HG03196 (cell line): ENCODE measurements around the gene CRACDL.

Experiments used
- ATAC-seq: cut with Tn5 transposase; IDR thresholded peaks from one replicate; pipeline ENCODE4 v1.9.1; 2021; ENCODE audit not compliant: unreplicated experiment

The CRACDL gene

DNA sequence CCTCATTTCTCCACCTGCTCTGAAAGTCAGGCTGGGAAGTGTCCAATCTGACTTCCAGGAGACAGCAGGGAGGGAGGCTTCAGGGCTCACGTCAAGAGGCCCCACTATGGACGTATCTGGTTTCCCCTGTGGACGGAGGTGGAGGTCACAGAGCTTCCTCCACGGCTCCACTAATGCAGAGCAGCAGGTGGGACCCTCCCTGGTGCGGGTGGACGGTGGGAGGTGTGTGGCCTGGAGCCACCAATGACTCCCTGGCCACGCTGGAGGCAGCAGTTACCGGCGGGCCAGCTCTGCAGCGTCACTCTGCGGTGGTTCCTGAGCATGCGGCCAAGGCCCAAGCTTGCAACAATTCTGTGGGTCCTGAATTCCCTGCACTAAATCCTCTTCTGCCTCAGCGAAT lies 9.0 kb downstream of the CRACDL start:
- ATAC-seq = no peak

DNA sequence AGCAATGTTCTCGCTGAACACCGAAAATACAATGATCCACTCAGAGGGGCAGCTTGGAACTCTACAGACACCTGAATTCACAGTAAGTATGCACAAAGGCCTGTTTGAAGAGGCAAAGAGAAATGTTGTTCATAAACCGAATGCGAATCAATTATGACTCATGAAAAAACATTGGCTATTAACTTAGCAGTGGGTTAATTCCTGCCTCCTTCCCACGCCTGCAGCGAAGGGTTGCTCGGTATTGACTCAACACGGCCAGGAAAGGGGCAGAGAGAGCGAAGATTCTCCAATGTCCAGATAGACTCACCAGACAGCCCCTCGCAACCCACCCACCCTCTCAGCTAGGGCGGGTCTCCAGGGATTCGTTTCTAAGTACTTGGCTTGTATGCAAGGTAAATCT lies 9.4 kb downstream of the CRACDL start:
- ATAC-seq = no peak

DNA sequence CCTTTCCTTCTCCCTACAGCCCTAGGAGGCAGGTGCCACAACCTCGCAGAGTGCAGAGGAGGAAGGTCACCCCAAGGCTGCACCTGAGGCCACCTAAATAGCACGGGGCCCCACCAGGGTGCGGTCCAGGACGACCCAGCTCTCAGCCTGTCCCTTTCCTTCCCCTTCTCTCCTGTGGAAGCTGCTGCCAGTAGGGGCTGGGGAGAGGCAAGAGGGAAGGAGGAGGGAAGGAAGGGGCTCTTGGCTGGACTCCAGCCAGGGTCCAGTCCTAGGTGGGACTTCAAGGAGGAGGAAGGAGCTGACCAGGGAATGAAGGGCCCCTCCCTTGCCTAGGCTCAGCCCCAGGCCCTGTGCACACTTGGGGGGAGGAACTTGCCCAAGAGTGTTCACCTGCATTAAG lies 11.1 kb downstream of the CRACDL start:
- ATAC-seq = no peak

DNA sequence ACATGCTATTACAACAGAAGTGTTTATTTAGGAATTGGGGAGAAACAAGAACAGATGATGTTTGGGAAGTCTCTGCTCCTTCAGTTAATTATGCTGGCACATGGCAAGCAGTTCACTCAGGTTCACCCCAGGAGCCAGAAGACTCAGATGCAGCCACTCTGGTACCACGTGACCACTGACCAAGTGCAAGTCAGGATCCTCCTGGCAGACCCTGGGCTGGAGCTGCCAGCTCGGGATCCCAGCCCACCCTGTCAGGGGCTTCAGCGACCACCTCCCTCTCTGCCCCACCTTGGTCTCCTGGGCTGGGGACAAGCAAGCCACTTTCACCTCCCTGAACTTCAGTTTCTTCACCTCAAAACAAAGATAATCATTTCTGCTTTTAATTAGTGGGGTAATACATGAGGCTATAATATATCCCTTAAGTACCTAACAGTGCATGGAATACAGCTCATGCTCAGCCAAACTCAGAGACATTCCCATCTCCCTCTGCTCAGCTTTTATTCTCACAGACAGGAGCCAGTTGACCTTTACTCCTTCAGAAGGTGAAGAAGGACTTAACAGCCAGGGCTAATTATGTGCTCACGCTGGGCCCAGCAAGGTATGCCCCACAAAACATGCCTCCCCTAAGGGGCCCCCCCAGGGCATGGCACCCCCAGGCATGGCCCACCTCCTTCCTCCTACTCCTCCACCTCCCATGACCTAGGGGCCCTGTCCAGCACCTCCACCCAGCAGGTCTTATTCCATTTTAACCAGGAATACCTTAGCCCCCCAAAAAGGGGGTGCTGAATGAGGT lies 11.8 kb downstream of the CRACDL start:
- no peak for ATAC-seq

DNA sequence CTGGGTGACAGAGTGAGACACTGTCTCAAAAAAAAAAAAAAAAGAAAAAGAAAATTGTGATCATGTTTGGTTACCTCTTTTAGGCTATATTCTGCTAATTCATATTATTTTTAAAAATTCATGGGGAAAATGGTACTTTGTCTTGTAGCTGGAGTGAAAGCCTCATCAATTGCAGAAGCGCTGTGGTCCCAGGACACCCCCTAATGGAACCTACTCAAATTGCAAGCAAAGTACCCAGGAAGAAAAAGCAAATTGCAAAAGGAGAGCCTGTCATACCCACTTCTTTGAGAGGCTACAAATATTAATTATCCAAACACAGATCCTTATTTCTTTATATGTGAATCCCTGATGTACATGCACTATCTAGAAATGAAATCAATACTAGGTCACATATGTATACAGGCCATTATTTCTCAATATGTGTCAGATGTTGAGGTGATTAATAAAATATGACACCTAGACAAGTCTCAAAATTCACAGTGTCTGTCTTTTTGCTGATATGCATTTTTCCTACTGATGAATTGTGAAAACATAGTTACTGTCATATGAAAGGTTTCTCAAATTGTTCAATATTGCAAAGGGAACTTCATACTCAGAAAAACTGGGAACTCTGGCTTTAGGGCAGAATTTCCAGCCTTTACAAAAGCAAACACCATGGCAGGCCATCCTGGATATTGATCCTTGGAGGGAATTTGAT lies 12.6 kb downstream of the CRACDL start:
- no peak for ATAC-seq

DNA sequence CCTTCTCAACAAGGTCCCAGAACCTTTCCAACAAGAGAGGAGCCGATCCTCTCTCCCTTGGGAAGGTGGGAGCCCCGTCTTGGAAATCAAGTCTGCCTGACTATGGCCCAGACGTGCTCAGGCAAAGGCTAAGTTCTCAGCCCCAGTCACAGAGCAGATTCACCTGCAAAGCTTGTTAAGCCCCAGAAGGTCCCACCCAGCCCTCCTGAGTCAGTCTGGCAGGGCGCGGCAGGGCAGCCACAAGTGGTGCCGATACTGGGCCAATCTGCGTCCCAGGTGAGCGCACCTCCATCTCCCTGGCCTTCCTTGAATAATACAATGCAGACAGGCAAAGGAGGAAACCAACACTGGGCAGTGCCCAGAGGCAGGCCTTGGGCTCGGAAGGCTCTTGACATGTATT lies 15.0 kb downstream of the CRACDL start:
- ATAC-seq = no peak

DNA sequence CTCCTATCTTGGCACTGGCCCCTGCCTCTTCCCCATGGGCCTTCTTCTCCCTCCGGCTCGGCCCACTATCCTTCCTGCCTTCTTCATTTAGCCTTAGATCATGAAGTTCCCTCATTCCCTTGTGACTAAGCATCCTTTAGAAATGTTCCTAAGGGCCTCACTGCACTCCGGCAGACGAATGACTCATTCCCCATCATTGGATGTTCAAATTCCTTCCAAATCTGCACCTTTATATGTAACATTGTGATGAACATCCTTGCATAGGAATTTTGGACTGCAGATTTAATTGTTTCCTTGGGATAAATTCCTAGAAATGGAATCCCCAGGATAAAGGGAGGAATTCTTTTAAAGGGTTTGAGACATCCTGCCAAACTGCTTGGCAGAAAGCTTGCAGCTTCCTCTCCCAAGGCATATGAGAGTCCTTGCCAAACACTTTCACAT lies 19.0 kb downstream of the CRACDL start:
- ATAC-seq = no peak

DNA sequence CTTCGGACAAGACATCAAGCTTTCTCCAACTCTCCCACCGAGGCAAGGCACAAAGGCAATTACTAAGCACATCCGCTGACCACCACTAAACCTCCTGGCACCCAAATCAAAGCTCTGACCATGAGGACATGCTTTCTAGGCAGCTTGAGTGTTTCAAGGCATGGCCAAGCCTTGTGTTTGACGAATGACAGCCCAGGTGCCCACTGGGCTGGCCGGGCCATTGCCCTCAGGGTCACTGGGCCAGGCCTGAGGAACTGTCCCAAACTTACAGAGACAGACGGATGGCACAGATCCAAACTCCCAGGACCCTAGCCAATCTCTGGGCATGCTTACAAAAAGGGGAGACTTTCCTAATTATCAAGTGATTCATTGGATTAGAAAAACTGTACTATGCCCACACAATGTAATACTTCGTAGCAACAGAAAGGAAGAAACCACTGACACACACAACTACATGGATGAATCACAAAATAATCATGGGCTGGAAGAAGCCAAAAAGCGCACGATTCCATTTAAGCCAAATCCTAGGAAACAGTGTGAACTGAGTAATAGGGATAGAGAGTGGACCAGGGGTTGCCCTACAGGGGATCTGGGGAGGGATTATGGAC lies 20.2 kb downstream of the CRACDL start:
- ATAC-seq = no peak

DNA sequence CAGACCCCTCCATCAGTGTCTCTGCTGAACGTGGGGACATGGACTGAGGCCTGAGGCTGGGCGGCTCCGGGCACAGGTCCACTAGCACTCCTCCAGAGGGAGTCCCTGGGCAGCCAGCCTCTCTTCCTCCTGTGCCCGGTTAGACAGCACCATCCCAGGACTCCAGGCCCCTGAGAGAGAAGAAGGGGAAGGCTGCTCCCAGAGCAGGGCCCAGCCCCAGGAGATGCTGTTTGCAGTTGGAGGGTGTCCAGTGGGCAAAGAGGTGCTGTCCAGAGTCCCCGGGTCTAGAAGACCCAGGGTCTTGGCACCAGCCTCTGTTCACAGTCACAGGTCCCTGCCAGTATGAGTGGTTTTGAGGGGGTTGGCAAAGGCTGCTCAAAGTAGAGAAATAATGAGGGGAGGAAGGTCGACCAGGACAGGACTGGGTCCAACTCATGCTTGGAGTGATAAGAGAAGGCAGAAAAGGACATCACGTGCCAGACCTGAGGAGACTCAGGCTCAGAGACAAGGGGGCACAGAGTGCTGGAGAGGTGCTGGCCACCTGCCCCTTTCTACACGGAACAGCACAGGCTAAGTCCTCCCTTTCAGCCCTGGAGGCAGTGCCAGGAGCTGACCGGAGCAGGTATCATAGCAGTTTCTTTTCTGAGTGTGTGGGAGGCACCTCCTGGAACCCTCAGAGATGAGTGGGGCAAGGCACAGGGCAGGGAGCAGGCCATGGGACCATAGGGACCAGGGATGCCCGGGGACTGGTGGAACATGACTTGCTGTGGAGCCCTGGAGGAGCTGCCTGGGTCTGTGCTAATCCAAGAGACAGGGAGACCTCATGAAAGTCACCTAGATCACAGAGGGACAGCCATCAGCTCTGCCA lies 21.1 kb downstream of the CRACDL start:
- ATAC-seq = no peak

DNA sequence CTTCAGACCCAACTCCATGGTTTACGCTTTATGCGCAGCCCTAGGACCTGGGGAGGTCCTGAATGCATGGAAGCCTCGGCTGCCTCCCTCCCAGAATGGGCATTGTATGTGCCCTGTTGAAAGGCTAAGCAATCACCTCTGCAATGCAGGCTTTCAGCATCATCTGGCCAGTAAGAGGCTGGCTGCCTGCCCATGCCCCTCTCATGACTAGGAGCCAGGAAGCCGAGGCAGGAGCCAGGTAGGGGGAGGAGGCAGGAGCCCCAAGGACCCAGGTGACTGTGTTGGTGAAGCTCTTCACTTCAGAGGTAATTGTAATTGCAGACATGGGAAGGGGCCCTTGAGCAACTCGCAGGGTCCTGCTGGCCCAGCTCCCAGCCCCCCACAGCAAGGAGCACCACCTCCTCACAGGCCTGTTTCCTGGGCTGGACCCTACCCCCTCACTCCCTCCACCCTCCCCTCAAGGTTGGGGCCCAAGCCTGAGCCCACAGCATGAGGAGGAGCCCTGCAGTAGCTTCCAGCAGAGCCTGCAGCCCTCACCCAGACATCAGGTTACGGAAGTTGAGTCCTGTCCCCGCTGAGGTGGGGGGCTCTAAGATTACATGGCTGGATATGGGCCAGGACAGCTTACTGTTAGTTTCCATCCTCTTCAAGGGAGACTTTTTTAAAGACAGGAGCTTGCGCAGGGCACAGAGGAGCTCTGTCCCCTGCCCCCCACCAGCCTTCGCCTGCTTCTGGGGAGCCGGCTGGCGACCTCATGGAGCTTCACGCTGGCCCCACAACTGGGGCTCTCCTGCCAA lies 21.9 kb downstream of the CRACDL start:
- no peak for ATAC-seq

DNA sequence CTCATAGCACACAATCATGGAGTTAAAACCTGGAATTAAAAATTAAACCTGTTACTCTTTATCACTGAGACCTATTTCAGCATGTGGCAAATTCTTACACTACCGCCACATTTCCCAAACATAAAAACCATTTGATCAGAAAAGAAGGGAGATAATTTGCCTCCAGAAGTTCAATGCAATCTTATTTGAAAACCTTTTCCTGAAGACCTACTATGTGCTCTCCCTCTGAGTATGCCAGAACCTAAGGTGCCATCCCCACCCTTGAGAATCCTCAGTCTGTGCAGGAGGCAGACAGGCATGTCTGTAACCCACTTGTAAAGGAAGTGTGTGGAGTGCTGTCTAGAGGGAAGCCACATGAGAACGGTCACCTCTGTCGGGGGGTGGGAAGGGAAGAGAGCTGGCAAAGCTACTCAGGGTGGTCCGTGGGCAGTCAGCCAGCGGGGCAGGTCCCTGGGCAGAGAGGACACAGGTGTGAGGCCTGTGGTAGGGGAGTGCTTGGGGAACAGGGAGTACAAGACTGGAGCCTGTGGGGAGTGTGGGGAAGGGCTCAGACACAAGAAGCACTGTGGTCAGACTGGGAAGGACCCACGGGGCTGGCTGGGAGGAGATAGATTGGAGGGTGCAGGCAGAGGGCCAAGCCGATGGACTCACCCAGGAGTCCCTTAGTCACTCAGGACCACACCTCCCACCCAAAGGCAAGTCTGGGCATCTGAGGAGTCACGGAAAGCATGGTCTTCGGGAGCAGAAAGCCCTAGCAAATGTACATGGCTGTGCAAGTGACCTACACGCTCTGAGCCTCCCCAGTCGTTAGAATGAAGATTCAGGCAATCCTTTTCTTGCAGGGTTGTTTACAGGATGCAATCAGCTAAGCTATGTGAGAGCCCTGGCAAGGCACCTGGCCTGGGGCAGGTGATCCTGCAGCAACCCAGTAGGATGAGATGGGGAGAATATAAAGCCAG lies 22.8 kb downstream of the CRACDL start:
- ATAC-seq = no peak

DNA sequence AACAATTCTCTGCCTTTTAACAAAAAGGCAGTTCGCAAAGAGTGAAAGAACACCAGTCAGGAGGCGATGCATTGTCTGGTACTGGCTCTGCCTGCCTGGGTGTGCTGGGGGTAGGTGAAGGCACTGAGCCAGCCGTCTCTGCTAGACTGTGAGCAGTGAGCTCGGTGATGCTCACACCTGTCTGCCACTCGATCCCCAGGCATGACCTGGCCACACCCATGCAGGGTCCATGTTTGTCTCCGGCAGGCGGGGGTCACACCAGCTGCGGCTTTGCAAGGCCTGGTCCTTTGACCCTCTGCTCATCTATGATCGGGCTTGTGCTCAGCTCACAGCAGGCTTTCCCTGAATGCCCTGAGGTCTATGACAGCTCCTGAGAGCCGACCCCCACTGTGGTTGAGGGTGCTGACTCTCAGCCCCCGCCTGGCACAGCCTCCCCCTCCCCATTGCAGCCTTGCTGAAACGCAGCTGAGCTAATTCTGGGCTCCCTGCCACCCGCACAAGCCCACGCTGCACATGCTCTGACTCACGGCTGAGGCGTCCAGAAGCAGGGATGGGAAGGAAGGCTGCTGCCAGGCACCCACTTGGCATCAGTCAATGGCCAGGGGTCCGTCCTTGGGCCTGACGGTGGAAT lies 23.7 kb downstream of the CRACDL start:
- ATAC-seq = no peak

DNA sequence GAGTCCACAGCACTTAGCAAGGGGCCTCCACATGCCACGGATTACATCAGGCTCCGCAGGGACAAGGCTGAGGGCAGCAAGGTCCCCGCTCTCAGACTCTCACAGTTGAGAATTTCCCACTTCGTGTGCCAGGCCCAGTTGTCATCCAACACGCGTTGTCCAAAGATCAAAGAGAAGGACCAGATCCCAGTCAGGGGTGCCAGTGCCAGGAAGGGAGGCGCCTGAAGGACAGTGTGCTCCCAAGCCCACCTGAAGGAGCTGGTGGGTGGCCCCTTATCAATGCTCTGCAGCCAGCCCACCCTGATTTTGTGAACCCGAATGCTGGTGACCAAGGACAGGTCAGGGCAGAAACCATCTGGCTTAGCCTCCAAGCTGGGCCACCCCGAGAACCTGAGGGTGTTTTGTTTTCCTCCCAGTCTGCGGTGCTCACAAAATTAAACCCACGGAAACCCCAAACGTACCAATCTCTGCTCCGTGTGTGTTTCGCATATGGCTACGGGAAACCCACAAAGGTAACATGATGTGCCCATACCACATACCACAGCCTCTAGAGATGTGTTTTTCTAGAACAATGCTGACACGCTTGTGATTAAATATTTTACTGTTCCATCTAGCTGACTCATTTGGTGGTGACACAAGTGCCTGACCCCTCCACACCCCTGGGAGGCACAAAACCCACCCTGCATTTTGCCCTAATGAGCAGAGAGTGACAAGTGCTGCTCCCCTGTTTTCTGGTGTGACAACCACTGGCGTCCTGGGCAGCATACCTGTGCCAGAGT lies 24.5 kb downstream of the CRACDL start:
- ATAC-seq = no peak

DNA sequence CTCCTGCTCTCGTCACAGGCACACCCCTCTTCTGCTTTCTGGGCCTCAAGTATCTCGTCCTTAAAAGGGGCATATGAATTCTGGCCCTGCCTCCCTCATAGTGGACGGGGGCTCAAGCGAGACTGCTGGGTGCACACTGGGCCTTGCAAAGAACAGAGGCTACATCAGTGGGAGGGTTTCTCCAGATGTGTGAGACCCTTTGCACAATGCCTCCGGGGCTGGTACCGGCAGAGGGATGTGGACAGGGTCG lies 25.0 kb downstream of the CRACDL start:
- ATAC-seq = no peak

DNA sequence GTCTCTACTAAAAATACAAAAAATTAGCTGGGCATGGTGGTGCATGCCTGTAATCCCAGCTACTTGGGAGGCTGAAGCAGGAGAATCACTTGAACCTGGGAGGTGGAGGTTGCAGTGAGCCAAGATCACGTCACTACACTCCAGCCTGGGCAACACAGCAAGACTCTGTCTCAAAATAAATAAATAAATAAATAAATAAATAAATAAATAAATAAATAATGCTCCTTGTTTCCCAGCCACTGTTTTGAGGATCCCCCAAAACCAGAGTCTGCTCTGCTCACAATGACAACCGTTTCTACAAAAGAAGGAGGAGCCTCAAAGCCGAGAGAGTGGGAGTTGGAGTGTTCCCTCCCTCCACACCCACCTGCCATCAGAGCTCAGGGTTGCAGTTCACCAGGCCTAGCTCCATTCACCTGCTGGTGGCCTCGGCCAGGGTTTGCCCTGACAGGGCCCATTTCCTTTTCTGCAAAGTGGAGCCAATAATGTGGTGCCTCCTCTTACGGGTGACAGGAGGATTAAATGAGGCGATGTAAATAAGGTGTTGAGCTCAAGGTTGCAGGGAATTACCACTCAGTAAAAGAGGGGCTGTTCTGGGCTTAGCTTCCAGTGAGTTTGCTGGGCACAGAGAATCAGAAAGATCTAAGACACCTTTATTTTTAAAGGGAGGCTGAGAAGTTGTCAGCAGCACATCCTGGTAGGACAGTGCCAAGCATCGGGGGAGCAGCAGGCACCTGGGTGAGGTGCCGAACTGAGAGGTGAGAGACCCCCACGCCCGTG lies 25.5 kb downstream of the CRACDL start:
- ATAC-seq = no peak

DNA sequence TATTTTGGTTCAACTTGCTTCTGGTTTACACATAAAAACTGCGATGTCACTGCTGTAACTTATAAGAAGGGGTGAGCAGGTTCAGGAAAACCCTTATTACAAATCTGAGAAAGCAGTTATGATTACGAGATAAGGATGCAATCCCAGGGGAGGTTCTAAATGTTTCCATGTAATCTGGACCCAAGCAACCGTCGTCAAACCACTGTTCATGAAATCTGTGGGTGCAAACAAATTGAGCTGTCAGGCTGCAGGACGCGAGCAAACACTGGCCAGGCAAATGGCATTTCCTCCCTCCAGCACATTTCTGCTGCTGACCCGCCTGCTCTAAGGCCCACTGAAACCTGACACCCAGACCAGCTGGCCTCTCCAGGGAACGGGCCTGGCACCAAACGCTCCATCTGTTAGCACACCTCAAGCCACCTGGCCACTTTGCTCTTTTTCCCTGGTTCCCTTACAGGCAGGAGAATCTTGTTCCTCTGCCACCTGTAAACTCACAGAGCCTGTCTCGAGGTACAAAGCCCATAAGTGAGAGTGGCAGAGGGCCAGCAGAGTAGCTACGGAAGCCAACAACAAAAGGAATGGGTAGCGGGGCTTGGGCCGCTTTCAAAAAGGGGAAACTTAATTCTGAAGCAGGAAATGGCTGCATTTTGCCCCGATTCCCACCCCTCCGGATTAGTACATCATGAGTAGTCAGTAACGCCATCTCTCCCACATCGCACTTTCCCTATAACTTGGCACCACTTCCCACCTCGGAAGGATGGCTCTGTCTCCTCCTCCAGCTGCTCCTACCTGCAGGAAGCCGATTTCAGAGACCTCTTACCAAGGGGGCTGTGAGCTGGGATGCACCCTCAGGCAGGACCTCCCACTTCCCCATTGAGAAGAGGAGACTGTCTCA lies 26.5 kb downstream of the CRACDL start:
- ATAC-seq = no peak

DNA sequence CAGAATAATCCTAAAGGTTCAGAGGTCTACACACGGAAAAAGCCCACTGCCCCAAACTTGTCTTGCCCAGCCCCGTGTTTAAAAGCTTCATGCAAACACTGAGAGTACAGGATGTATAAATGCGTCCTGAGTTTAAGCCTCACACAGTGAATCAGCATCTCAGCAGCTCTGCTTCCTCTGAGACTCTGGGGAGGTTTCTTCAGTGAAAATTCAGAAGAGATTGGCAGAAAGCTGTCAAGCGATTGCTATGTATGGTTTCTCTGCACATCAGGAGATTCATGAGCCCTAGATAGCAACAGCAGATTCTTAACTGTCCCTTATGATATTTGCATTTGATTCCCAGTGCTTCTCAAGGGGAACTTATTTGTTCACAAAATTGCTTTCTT lies 27.1 kb downstream of the CRACDL start:
- ATAC-seq = no peak
